ENCODE measurements around the gene TTC21A. TPM values are rescaled to one million over a fixed set of nuclear protein-coding genes. Genes with fewer than 3 reads are reported as not detected.

The TTC21A gene
- total and polyA plus RNA-seq, 3 donors from 2014 or later, result 74.3 to 266 (median 101) TPM

GRCh38 chr3:39143051-39143885, 35.8 kb downstream of the TTC21A start:
- Histone ChIP-seq H3K4me1 (peaks cover 33% of the 10 kb centered on the region), H3K27ac (no peak overlapping the region), H3K9me3 (no peaks in the 10 kb centered on the region), H3K36me3 (ENCODE audit: low read depth, missing control alignments) (no peaks in the 10 kb centered on the region), H3K27me3 (no peaks in the 10 kb centered on the region), H3K4me3 (no peak overlapping the region)
- intact Hi-C loops (cut with DNase I; ENCODE audit: low total_unique reads), result no loop called here
- 83 to 86% methylated on average over 10 to 14 of the region's 14 CpGs for WGBS, 2 donors
- no peak for DNase-seq
- TF ChIP-seq CTCF (IDR thresholded peaks at IDR 0.05), result no peak
- TF ChIP-seq POLR2A (IDR thresholded peaks at IDR 0.05), result no peak

GRCh38 chr3:39144095-39144747, 36.7 kb downstream of the TTC21A start:
- no peak for DNase-seq
- peaks cover 38% of the 10 kb centered on the region for H3K4me1 ChIP-seq
- no peak overlapping the region for H3K27ac ChIP-seq
- no peaks in the 10 kb centered on the region for H3K9me3 ChIP-seq
- 76 to 85% methylated on average over 13 to 20 of the region's 20 CpGs for WGBS, 2 donors
- intact Hi-C loops (cut with DNase I; ENCODE audit: low total_unique reads), result no loop called here
- no peak overlapping the region for H3K4me3 ChIP-seq
- no peaks in the 10 kb centered on the region for H3K36me3 ChIP-seq (ENCODE audit: low read depth, missing control alignments)
- TF ChIP-seq POLR2A (IDR thresholded peaks at IDR 0.05), result no peak
- TF ChIP-seq CTCF (IDR thresholded peaks at IDR 0.05), result no peak
- H3K27me3 ChIP-seq, result no peaks in the 10 kb centered on the region

GRCh38 chr3:39144748-39145380, 37.4 kb downstream of the TTC21A start:
- intact Hi-C loops (cut with DNase I; ENCODE audit: low total_unique reads), result no loop called here
- DNase-seq, result no peak
- TF ChIP-seq CTCF (IDR thresholded peaks at IDR 0.05) (no peak), POLR2A (IDR thresholded peaks at IDR 0.05) (no peak)
- Histone ChIP-seq H3K36me3 (ENCODE audit: low read depth, missing control alignments) (no peaks in the 10 kb centered on the region), H3K9me3 (no peaks in the 10 kb centered on the region), H3K4me1 (peaks cover 44% of the 10 kb centered on the region), H3K27ac (no peak overlapping the region), H3K27me3 (no peaks in the 10 kb centered on the region), H3K4me3 (no peak overlapping the region)
- 92 to 96% methylated on average over 21 to 23 of the region's 23 CpGs for WGBS, 2 donors

GRCh38 chr3:39146083-39146501, 38.6 kb downstream of the TTC21A start:
- no peaks in the 10 kb centered on the region for H3K36me3 ChIP-seq (ENCODE audit: low read depth, missing control alignments)
- WGBS, 2 donors, result 71 to 73% methylated on average over 8 to 11 of the region's 11 CpGs
- H3K27ac ChIP-seq, result no peak overlapping the region
- H3K9me3 ChIP-seq, result no peaks in the 10 kb centered on the region
- no peak for TF ChIP-seq CTCF (IDR thresholded peaks at IDR 0.05)
- H3K4me3 ChIP-seq, result no peak overlapping the region
- intact Hi-C loops (cut with DNase I; ENCODE audit: low total_unique reads), result no loop called here
- H3K4me1 ChIP-seq, result peaks cover 53% of the 10 kb centered on the region
- H3K27me3 ChIP-seq, result no peaks in the 10 kb centered on the region
- DNase-seq, result no peak
